ENCODE results near the gene NKPD1.

- TF ChIP-seq CTCF (IDR thresholded peaks at IDR 0.05): no peak
- no peak for TF ChIP-seq POLR2A (IDR thresholded peaks at IDR 0.05)
These were observed 34.1 kb downstream of the NKPD1 start for GRCh38 chr19:45126654-45127053.
